Type B pancreatic cell (in vitro differentiated cells): ENCODE measurements around the gene CKB. TPM values are rescaled to one million over a fixed set of nuclear protein-coding genes. Genes with fewer than 3 reads are reported as not detected.

Experiments used
- DNase-seq: peaks from one replicate; pipeline ENCODE4 v3.0.0; 2021; ENCODE audit warnings: mixed read lengths; ENCODE audit not compliant: unreplicated experiment; ENCODE audit errors: extremely low spot score
- H3K27ac Mint-ChIP-seq: 2 replicates; pipeline ENCODE4 v1.8.0; 2021; ENCODE audit warnings: mild to moderate bottlenecking, mixed read lengths
- H3K27me3 Mint-ChIP-seq: 2 replicates; pipeline ENCODE4 v1.8.0; 2021; ENCODE audit warnings: mixed read lengths
- H3K36me3 Mint-ChIP-seq: 2 replicates; pipeline ENCODE4 v1.8.0; 2021; ENCODE audit warnings: mixed read lengths
- H3K4me1 Mint-ChIP-seq: one replicate; pipeline ENCODE4 v1.8.0; 2021; ENCODE audit warnings: mixed read lengths; ENCODE audit not compliant: unreplicated experiment
- H3K4me3 Mint-ChIP-seq: 2 replicates; pipeline ENCODE4 v1.8.0; 2021; ENCODE audit warnings: mild to moderate bottlenecking, mixed read lengths
- H3K9me3 Mint-ChIP-seq: 2 replicates; pipeline ENCODE4 v1.8.0; 2021; ENCODE audit warnings: mixed read lengths
- CTCF ChIP-seq: fragments of 200-600 bp; sonication (generic); conservative IDR thresholded peaks from 2 replicates; pipeline ENCODE4 v1.5.0; 2021; ENCODE audit warnings: antibody characterized with exemption, mild to moderate bottlenecking
- total RNA-seq: library from RNA; stranded (reverse); gene quantifications from 2 replicates; pipeline ENCODE4 v1.2.1, GENCODE V29; 2021; ENCODE audit warnings: low replicate concordance

CKB gene
- total RNA-seq, 1 donor from 2014 or later, result 323 TPM

GRCh38 chr14:103489621-103490020, 33.0 kb downstream of the CKB start:
- peaks cover 13% of the 10 kb centered on the region for H3K4me1 Mint-ChIP-seq
- no peaks in the 10 kb centered on the region for H3K27me3 Mint-ChIP-seq
- H3K4me3 Mint-ChIP-seq, result no peak overlapping the region
- H3K9me3 Mint-ChIP-seq, result no peaks in the 10 kb centered on the region
- no peak for TF ChIP-seq CTCF
- H3K36me3 Mint-ChIP-seq, result peaks cover 30% of the 10 kb centered on the region
- DNase-seq, result no peak
- H3K27ac Mint-ChIP-seq, result no peak overlapping the region

GRCh38 chr14:103488960-103489359, 33.7 kb downstream of the CKB start:
- Mint-ChIP-seq H3K9me3 (no peaks in the 10 kb centered on the region), H3K27me3 (no peaks in the 10 kb centered on the region), H3K4me1 (peaks cover 13% of the 10 kb centered on the region), H3K27ac (no peak overlapping the region), H3K4me3 (no peak overlapping the region), H3K36me3 (peaks cover 30% of the 10 kb centered on the region)
- DNase-seq, result no peak
- TF ChIP-seq CTCF, result no peak

- Mint-ChIP-seq H3K27ac (no peak overlapping the region), H3K4me1 (peaks cover 13% of the 10 kb centered on the region), H3K9me3 (no peaks in the 10 kb centered on the region), H3K27me3 (no peaks in the 10 kb centered on the region), H3K36me3 (peaks cover 30% of the 10 kb centered on the region), H3K4me3 (no peak overlapping the region)
- TF ChIP-seq CTCF, result no peak
- no peak for DNase-seq
Measured at GRCh38 chr14:103488071-103488470, 34.6 kb downstream of the CKB start.

- Mint-ChIP-seq H3K9me3 (no peaks in the 10 kb centered on the region), H3K27me3 (no peaks in the 10 kb centered on the region), H3K36me3 (peaks cover 31% of the 10 kb centered on the region), H3K4me1 (peaks cover 13% of the 10 kb centered on the region), H3K4me3 (no peak overlapping the region), H3K27ac (no peak overlapping the region)
- no peak for TF ChIP-seq CTCF
- DNase-seq, result no peak
Measured at GRCh38 chr14:103485504-103485903, 37.1 kb downstream of the CKB start.

- H3K27ac Mint-ChIP-seq, result no peak overlapping the region
- peaks cover 5% of the 10 kb centered on the region for H3K4me1 Mint-ChIP-seq
- no peak overlapping the region for H3K4me3 Mint-ChIP-seq
- H3K27me3 Mint-ChIP-seq, result no peaks in the 10 kb centered on the region
- DNase-seq, result no peak
- H3K9me3 Mint-ChIP-seq, result no peaks in the 10 kb centered on the region
- peaks cover 33% of the 10 kb centered on the region for H3K36me3 Mint-ChIP-seq
- no peak for TF ChIP-seq CTCF
Measured at GRCh38 chr14:103483600-103483999, 39.0 kb downstream of the CKB start.

- Mint-ChIP-seq H3K27me3 (no peaks in the 10 kb centered on the region), H3K36me3 (peaks cover 36% of the 10 kb centered on the region), H3K4me3 (no peak overlapping the region), H3K9me3 (no peaks in the 10 kb centered on the region), H3K27ac (no peak overlapping the region), H3K4me1 (no peaks in the 10 kb centered on the region)
- no peak for DNase-seq
- no peak for TF ChIP-seq CTCF
Measured at GRCh38 chr14:103480595-103480994, 42.0 kb downstream of the CKB start.
